ENCODE measurements around the gene HTR3D. TPM values are rescaled to one million over a fixed set of nuclear protein-coding genes. Genes with fewer than 3 reads are reported as not detected.
A peak's percentile ranks its signal among the peaks of the same experiment; 100 is the strongest.

Gene HTR3D
- total and polyA plus RNA-seq, 4 donors = not detected

GRCh38 chr3:184015381-184016019 lies 16.0 kb upstream of the HTR3D start:
- Histone ChIP-seq H3K9ac (ENCODE audit: insufficient read depth in 1 of 2, low read length in 2 of 2) (peak overlapping the region in 1 of 2 donors; percentile 37), H3K36me3 (ENCODE audit: control insufficient read depth in 4 of 4, insufficient read depth in 4 of 4, low read length in 4 of 4) (peaks cover 3 to 15% (median 7%) of the 10 kb centered on the region in 4 donors), H3K4me1 (ENCODE audit: control insufficient read depth in 5 of 5, insufficient read depth in 5 of 5, low read length in 5 of 5) (peaks cover 4 to 19% (median 12%) of the 10 kb centered on the region in 5 donors), H3K4me3 (no peak overlapping the region), H3K27me3 (ENCODE audit: control insufficient read depth in 3 of 3, insufficient read depth in 3 of 3, low read length in 2 of 3) (no peaks in the 10 kb centered on the region), H3K27ac (ENCODE audit: low read depth in 1 of 2, low read length in 1 of 2) (peak overlapping the region in 1 of 2 donors; percentile 84), H3K9me3 (ENCODE audit: control insufficient read depth in 4 of 4, insufficient read depth in 3 of 4, low read length in 3 of 4) (peaks cover 0 to 2% (median under 1%) of the 10 kb centered on the region in 4 donors)
- 79 to 89% methylated on average over 10 of the region's 10 CpGs for WGBS, 2 donors
- no peak for ATAC-seq (ENCODE audit: insufficient read depth, low FRiP score)
- TF ChIP-seq CTCF (IDR thresholded peaks at IDR 0.05; ENCODE audit: control extremely low read depth, extremely low read depth) = no peak
- peak; percentile 18 to 47 (median 41) for DNase-seq

- DNase-seq = no peak
- Histone ChIP-seq H3K4me1 (ENCODE audit: control insufficient read depth in 5 of 5, insufficient read depth in 5 of 5, low read length in 5 of 5) (peaks cover 4 to 19% (median 12%) of the 10 kb centered on the region in 5 donors), H3K27me3 (ENCODE audit: control insufficient read depth in 3 of 3, insufficient read depth in 3 of 3, low read length in 2 of 3) (no peaks in the 10 kb centered on the region), H3K36me3 (ENCODE audit: control insufficient read depth in 4 of 4, insufficient read depth in 4 of 4, low read length in 4 of 4) (peaks cover 3 to 15% (median 7%) of the 10 kb centered on the region in 4 donors), H3K9ac (ENCODE audit: insufficient read depth in 1 of 2, low read length in 2 of 2) (no peak overlapping the region), H3K9me3 (ENCODE audit: control insufficient read depth in 4 of 4, insufficient read depth in 3 of 4, low read length in 3 of 4) (peaks cover 0 to 2% (median under 1%) of the 10 kb centered on the region in 4 donors), H3K4me3 (no peak overlapping the region), H3K27ac (ENCODE audit: low read depth in 1 of 2, low read length in 1 of 2) (peak overlapping the region in 1 of 2 donors; percentile 84)
- TF ChIP-seq CTCF (IDR thresholded peaks at IDR 0.05; ENCODE audit: control extremely low read depth, extremely low read depth) = no peak
- ATAC-seq (ENCODE audit: insufficient read depth, low FRiP score) = no peak
- 82 to 83% methylated on average over 5 of the region's 5 CpGs for WGBS, 2 donors
Measured at GRCh38 chr3:184016169-184016570, 15.4 kb upstream of the HTR3D start.

DNA sequence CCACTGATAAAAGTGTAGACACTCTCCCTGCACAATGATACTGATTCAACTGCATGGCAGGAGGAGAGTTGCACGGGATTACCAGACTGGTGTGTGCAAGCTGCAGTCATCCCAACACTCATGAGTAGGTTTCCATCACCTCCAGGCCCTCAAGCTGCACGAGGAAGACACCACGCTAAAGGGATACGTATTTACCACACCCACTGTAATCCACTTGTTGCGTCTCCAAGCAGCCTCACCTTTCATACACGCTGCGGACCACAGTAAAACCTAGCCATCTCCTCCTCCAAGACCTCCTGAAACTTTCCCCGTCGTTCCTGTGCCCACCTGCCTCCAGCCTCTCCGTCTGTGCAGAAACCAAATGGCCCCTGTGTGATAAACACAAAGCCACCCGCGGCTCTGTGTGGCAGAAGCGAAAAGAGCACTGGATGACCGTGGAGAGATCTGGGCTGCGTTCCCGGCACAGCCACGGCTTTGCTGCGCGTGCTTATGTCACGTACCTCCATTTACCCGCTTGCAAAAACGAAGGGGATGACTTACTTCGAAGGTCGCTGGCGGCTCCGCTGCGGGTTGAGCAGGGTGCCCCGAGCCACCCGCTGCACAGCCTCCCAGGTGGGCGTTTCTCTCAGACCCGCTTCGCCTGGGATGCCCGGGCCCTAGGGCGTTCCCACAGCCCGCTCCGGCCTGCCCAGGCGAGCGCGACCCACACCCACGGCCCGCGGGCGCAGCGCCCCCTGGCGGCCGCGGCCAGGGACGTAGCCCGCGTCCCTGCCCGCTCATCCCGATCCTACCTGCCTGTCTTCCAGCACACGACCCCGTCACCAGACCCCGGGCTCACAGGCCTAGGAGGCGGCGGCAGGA lies 14.5 kb upstream of the HTR3D start:
- Histone ChIP-seq H3K36me3 (ENCODE audit: control insufficient read depth in 4 of 4, insufficient read depth in 4 of 4, low read length in 4 of 4) (peaks cover 3 to 7% (median 3%) of the 10 kb centered on the region in 4 donors), H3K27me3 (ENCODE audit: control insufficient read depth in 3 of 3, insufficient read depth in 3 of 3, low read length in 2 of 3) (no peaks in the 10 kb centered on the region), H3K4me1 (ENCODE audit: control insufficient read depth in 5 of 5, insufficient read depth in 5 of 5, low read length in 5 of 5) (peaks cover 4 to 19% (median 12%) of the 10 kb centered on the region in 5 donors), H3K9ac (ENCODE audit: insufficient read depth in 1 of 2, low read length in 2 of 2) (peak overlapping the region; percentile 42 to 74), H3K9me3 (ENCODE audit: control insufficient read depth in 4 of 4, insufficient read depth in 3 of 4, low read length in 3 of 4) (peaks cover 0 to 2% (median 0%) of the 10 kb centered on the region in 4 donors), H3K4me3 (peak overlapping the region; percentile 98), H3K27ac (ENCODE audit: low read depth in 1 of 2, low read length in 1 of 2) (peak overlapping the region; percentile 84 to 85)
- DNase-seq (peak; percentile 61 to 67 (median 64)), ATAC-seq (ENCODE audit: insufficient read depth, low FRiP score) (peak; percentile 93)
- TF ChIP-seq CTCF (IDR thresholded peaks at IDR 0.05; ENCODE audit: control extremely low read depth, extremely low read depth) = peak; percentile 55
- WGBS, 2 donors = 11 to 16% methylated on average over 53 to 57 of the region's 57 CpGs
